ENCODE measurements around the gene RHOF. TPM values are rescaled to one million over a fixed set of nuclear protein-coding genes. Genes with fewer than 3 reads are reported as not detected.

Gene RHOF
- total and polyA plus RNA-seq, 2 donors (not counting 1 experiment from before 2014, with no cell fraction given) = 2.3 to 6.8 TPM

- DNase-seq (ENCODE audit: low read depth in 2 of 2) = no peak
- Histone ChIP-seq H3K4me3 (replicated peaks in 1 of 4; ENCODE audit: control extremely low read depth in 1 of 4, insufficient read depth in 1 of 4, low read depth in 3 of 4, low read length in 4 of 4) (peak overlapping the region; percentile 79 to 87 (median 83)), H3K27ac (ENCODE audit: insufficient read depth, low read length) (peak overlapping the region; percentile 57), H3K79me2 (ENCODE audit: control insufficient read depth, insufficient read depth, low read length) (peaks cover 79% of the 10 kb centered on the region), H3K9me3 (ENCODE audit: control insufficient read depth, insufficient read depth, low read depth, low read length) (no peaks in the 10 kb centered on the region), H4K20me1 (ENCODE audit: control insufficient read depth, extremely low read depth, insufficient read depth, low read length) (no peaks in the 10 kb centered on the region), H3K27me3 (ENCODE audit: control insufficient read depth, insufficient read depth, low read length) (no peaks in the 10 kb centered on the region), H3K4me2 (ENCODE audit: extremely low read depth, insufficient read depth, low read length) (peak overlapping the region; percentile 100), H3K9ac (ENCODE audit: insufficient read depth, low read length) (peak overlapping the region; percentile 17), H2AFZ (ENCODE audit: low read length) (no peak overlapping the region), H3K4me1 (ENCODE audit: control insufficient read depth, extremely low read depth, insufficient read depth, low read length) (peaks cover 14% of the 10 kb centered on the region), H3K36me3 (ENCODE audit: control insufficient read depth, insufficient read depth, low read length) (peaks cover 29% of the 10 kb centered on the region)
- no peak for TF ChIP-seq EZH2 (IDR thresholded peaks at IDR 0.05; ENCODE audit: low read length, missing control alignments)
- no peak for TF ChIP-seq CTCF (conservative IDR thresholded peaks at IDR 0.05 in 1 of 2, IDR thresholded peaks at IDR 0.05 in 1 of 2; ENCODE audit: low read depth in 1 of 2, low read length in 2 of 2)
Measured at GRCh38 chr12:121806546-121807423, 13.3 kb upstream of the RHOF start.

- Histone ChIP-seq H2AFZ (ENCODE audit: low read length) (no peak overlapping the region), H3K4me3 (replicated peaks in 1 of 4; ENCODE audit: control extremely low read depth in 1 of 4, insufficient read depth in 1 of 4, low read depth in 3 of 4, low read length in 4 of 4) (peak overlapping the region; percentile 79 to 87 (median 83)), H3K27ac (ENCODE audit: insufficient read depth, low read length) (peak overlapping the region; percentile 57), H3K4me1 (ENCODE audit: control insufficient read depth, extremely low read depth, insufficient read depth, low read length) (peaks cover 8% of the 10 kb centered on the region), H3K27me3 (ENCODE audit: control insufficient read depth, insufficient read depth, low read length) (no peaks in the 10 kb centered on the region), H3K36me3 (ENCODE audit: control insufficient read depth, insufficient read depth, low read length) (peaks cover 26% of the 10 kb centered on the region), H3K9ac (ENCODE audit: insufficient read depth, low read length) (peak overlapping the region; percentile 40), H3K4me2 (ENCODE audit: extremely low read depth, insufficient read depth, low read length) (peak overlapping the region; percentile 100), H4K20me1 (ENCODE audit: control insufficient read depth, extremely low read depth, insufficient read depth, low read length) (no peaks in the 10 kb centered on the region), H3K79me2 (ENCODE audit: control insufficient read depth, insufficient read depth, low read length) (peaks cover 78% of the 10 kb centered on the region), H3K9me3 (ENCODE audit: control insufficient read depth, insufficient read depth, low read depth, low read length) (no peaks in the 10 kb centered on the region)
- TF ChIP-seq EZH2 (IDR thresholded peaks at IDR 0.05; ENCODE audit: low read length, missing control alignments) (no peak), CTCF (conservative IDR thresholded peaks at IDR 0.05 in 1 of 2, IDR thresholded peaks at IDR 0.05 in 1 of 2; ENCODE audit: low read depth in 1 of 2, low read length in 2 of 2) (no peak)
- DNase-seq (ENCODE audit: low read depth in 2 of 2) = no peak
Measured at GRCh38 chr12:121806009-121806545, 12.6 kb upstream of the RHOF start.

- Histone ChIP-seq H3K79me2 (ENCODE audit: control insufficient read depth, insufficient read depth, low read length) (peaks cover 72% of the 10 kb centered on the region), H3K4me3 (replicated peaks in 1 of 4; ENCODE audit: control extremely low read depth in 1 of 4, insufficient read depth in 1 of 4, low read depth in 3 of 4, low read length in 4 of 4) (peak overlapping the region; percentile 79 to 87 (median 85)), H3K36me3 (ENCODE audit: control insufficient read depth, insufficient read depth, low read length) (peaks cover 22% of the 10 kb centered on the region), H3K4me2 (ENCODE audit: extremely low read depth, insufficient read depth, low read length) (peak overlapping the region; percentile 100), H4K20me1 (ENCODE audit: control insufficient read depth, extremely low read depth, insufficient read depth, low read length) (no peaks in the 10 kb centered on the region), H3K27ac (ENCODE audit: insufficient read depth, low read length) (peak overlapping the region; percentile 50), H3K9me3 (ENCODE audit: control insufficient read depth, insufficient read depth, low read depth, low read length) (no peaks in the 10 kb centered on the region), H3K4me1 (ENCODE audit: control insufficient read depth, extremely low read depth, insufficient read depth, low read length) (peaks cover 5% of the 10 kb centered on the region), H2AFZ (ENCODE audit: low read length) (no peak overlapping the region), H3K9ac (ENCODE audit: insufficient read depth, low read length) (peak overlapping the region; percentile 71), H3K27me3 (ENCODE audit: control insufficient read depth, insufficient read depth, low read length) (no peaks in the 10 kb centered on the region)
- TF ChIP-seq EZH2 (IDR thresholded peaks at IDR 0.05; ENCODE audit: low read length, missing control alignments) = no peak
- no peak for TF ChIP-seq CTCF (conservative IDR thresholded peaks at IDR 0.05 in 1 of 2, IDR thresholded peaks at IDR 0.05 in 1 of 2; ENCODE audit: low read depth in 1 of 2, low read length in 2 of 2)
- peak in 1 of 2 donors; percentile 56 for DNase-seq (ENCODE audit: low read depth in 2 of 2)
Measured at GRCh38 chr12:121805171-121806008, 11.9 kb upstream of the RHOF start.

Measured in fibroblast of lung (primary cell).